HEK293 (cell line): ENCODE measurements around the gene DHDH.

ENCODE experiments used
- CTCF ChIA-PET: fragments of 350-600 bp; formaldehyde crosslinking; extraction: SDS; loops from one replicate; lab custom pipeline; 2021; ENCODE audit warnings: antibody characterized with exemption; lab: Yijun Ruan, JAX
- POLR2A ChIA-PET: fragments of 300-600 bp; formaldehyde crosslinking; extraction: SDS; loops from one replicate; lab custom pipeline; 2020; ENCODE audit warnings: antibody characterized with exemption, inconsistent platforms; lab: Yijun Ruan, JAX
- H3K27ac ChIP-seq: fragments of 200-500 bp; sonication (Bioruptor generic); 2 replicates; pipeline ENCODE4 v1.5.1; 2014; ENCODE audit warnings: low read depth, low read length, control low read depth, inconsistent platforms; ENCODE audit errors: extremely low read depth
- H3K36me3 ChIP-seq, 2 experiments: fragments of 200-500 bp in 1 of 2; sonication (Bioruptor generic) in 1 of 2; 1 replicate in 1 of 2; 2 replicates in 1 of 2; pipeline ENCODE4 v1.5.1; 2014 to 2017; ENCODE audit warnings: inconsistent platforms in 2 of 2, low read length in 2 of 2; ENCODE audit not compliant: control insufficient read depth in 2 of 2, insufficient read depth in 1 of 2
- H3K4me1 ChIP-seq: fragments of 200-500 bp; sonication (Bioruptor generic); 2 replicates; pipeline ENCODE4 v1.5.1; 2014; ENCODE audit warnings: mild to moderate bottlenecking, low read length, inconsistent platforms; ENCODE audit not compliant: control insufficient read depth, insufficient read depth
- H3K4me3 ChIP-seq: 2 replicates; pipeline ENCODE4 v1.5.1; 2011; ENCODE audit warnings: low read depth, mild to moderate bottlenecking, control low read depth, low read length, moderate library complexity
- H3K9me3 ChIP-seq: fragments of 200-500 bp; sonication (Bioruptor generic); 2 replicates; pipeline ENCODE4 v1.5.1; 2014; ENCODE audit warnings: low read depth, low read length, inconsistent platforms; ENCODE audit not compliant: control insufficient read depth, insufficient read depth
- HOXA7 ChIP-seq: sonication (generic); formaldehyde crosslinking; IDR thresholded peaks from 2 replicates; pipeline ENCODE4 v1.8.1; 2022; ENCODE audit warnings: missing genetic modification reagents, borderline replicate concordance
- HOXD13 ChIP-seq: sonication (generic); formaldehyde crosslinking; IDR thresholded peaks from 2 replicates; pipeline ENCODE4 v1.8.0; 2022; ENCODE audit warnings: missing genetic modification reagents, borderline replicate concordance
- KLF10 ChIP-seq: fragments of 450-650 bp; IDR thresholded peaks from 2 replicates; pipeline ENCODE4 v1.5.1; 2018; ENCODE audit warnings: missing biosample characterization, mild to moderate bottlenecking, missing genetic modification characterization
- PRDM4 ChIP-seq: fragments of 450-650 bp; formaldehyde crosslinking; IDR thresholded peaks from 2 replicates; pipeline ENCODE4 v1.5.1; 2017; ENCODE audit warnings: missing biosample characterization, missing genetic modification characterization
- ZNF221 ChIP-seq: fragments of 450-650 bp; formaldehyde crosslinking; IDR thresholded peaks from 2 replicates; pipeline ENCODE4 v1.5.1; 2017; ENCODE audit warnings: missing biosample characterization, missing genetic modification characterization, borderline replicate concordance
- ZNF248 ChIP-seq: fragments of 450-650 bp; formaldehyde crosslinking; IDR thresholded peaks from 2 replicates; pipeline ENCODE4 v1.5.1; 2017; ENCODE audit warnings: missing biosample characterization, missing genetic modification characterization
- ZNF266 ChIP-seq: fragments of 450-650 bp; formaldehyde crosslinking; IDR thresholded peaks from 2 replicates; pipeline ENCODE4 v1.5.1; 2016; ENCODE audit warnings: missing biosample characterization, missing genetic modification characterization, low read depth
- ZNF335 ChIP-seq: fragments of 450-650 bp; formaldehyde crosslinking; conservative IDR thresholded peaks from 2 replicates; pipeline ENCODE4 v1.5.1; 2016; ENCODE audit warnings: missing biosample characterization, missing genetic modification characterization
- ZNF366 ChIP-seq: fragments of 450-650 bp; formaldehyde crosslinking; conservative IDR thresholded peaks from 2 replicates; pipeline ENCODE4 v1.5.1; 2016; ENCODE audit warnings: missing biosample characterization, missing genetic modification characterization
- ZNF473 ChIP-seq: fragments of 450-650 bp; formaldehyde crosslinking; IDR thresholded peaks from 2 replicates; pipeline ENCODE4 v1.5.1; 2017; ENCODE audit warnings: missing biosample characterization, missing genetic modification characterization
- ZNF48 ChIP-seq: fragments of 450-650 bp; formaldehyde crosslinking; IDR thresholded peaks from 2 replicates; pipeline ENCODE4 v1.5.1; 2016; ENCODE audit warnings: missing biosample characterization, missing genetic modification characterization
- ZNF544 ChIP-seq: fragments of 450-650 bp; formaldehyde crosslinking; IDR thresholded peaks from 2 replicates; pipeline ENCODE4 v1.5.0; 2017; ENCODE audit warnings: missing biosample characterization, missing genetic modification characterization
- ZNF555 ChIP-seq: fragments of 450-650 bp; formaldehyde crosslinking; conservative IDR thresholded peaks from 2 replicates; pipeline ENCODE4 v1.5.1; 2017; ENCODE audit warnings: missing biosample characterization, mild to moderate bottlenecking, missing genetic modification characterization, inconsistent platforms
- ZNF585B ChIP-seq: fragments of 450-650 bp; formaldehyde crosslinking; IDR thresholded peaks from 2 replicates; pipeline ENCODE4 v1.5.1; 2016; ENCODE audit warnings: missing biosample characterization, missing genetic modification characterization
- ZNF645 ChIP-seq: fragments of 450-650 bp; formaldehyde crosslinking; IDR thresholded peaks from 2 replicates; pipeline ENCODE4; 2016; ENCODE audit warnings: missing biosample characterization, missing genetic modification characterization
- ZNF747 ChIP-seq: fragments of 450-650 bp; formaldehyde crosslinking; IDR thresholded peaks from 2 replicates; pipeline ENCODE4 v1.5.1; 2016; ENCODE audit warnings: missing biosample characterization, missing genetic modification characterization
- ZNF76 ChIP-seq: fragments of 450-650 bp; formaldehyde crosslinking; IDR thresholded peaks from 2 replicates; pipeline ENCODE4; 2016; ENCODE audit warnings: low read depth, missing biosample characterization, missing genetic modification characterization, borderline replicate concordance
- TF ChIP-seq, protein P1 (sequence below): fragments of 450-650 bp; formaldehyde crosslinking; IDR thresholded peaks from 2 replicates; pipeline ENCODE4 v1.5.1; 2016; ENCODE audit warnings: missing biosample characterization, missing genetic modification characterization
- TF ChIP-seq, protein P2 (sequence below): fragments of 450-650 bp; formaldehyde crosslinking; IDR thresholded peaks from 2 replicates; pipeline ENCODE4 v1.5.1; 2017; ENCODE audit warnings: missing biosample characterization, missing genetic modification characterization

The DHDH gene

DNA sequence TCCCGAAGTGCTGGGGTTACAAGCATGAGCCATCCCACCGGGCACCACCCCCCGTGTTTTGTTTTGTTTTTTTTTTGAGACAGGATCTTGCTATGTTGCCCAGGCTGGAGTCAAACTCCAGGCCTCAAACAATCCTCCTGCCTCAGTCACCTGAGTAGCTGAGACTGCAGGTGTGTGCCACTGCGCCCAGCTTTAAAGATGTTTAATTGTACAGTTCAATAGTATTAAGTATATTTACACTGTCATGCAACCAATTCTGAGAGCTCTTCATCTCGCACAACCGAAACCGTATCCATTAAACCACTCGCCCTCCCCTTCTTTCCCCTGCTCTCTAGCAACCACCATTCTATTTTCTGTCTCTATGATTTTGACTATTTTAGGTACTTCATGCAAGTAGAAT, 17.7 kb upstream of the DHDH start (continued):
- TF ChIP-seq PRDM4: no peak
- TF ChIP-seq ZNF266 (tag by site-specific recombination): no peak
- TF ChIP-seq HOXD13 (CRISPR knock-in tag): no peak
- TF ChIP-seq, protein P1, sequence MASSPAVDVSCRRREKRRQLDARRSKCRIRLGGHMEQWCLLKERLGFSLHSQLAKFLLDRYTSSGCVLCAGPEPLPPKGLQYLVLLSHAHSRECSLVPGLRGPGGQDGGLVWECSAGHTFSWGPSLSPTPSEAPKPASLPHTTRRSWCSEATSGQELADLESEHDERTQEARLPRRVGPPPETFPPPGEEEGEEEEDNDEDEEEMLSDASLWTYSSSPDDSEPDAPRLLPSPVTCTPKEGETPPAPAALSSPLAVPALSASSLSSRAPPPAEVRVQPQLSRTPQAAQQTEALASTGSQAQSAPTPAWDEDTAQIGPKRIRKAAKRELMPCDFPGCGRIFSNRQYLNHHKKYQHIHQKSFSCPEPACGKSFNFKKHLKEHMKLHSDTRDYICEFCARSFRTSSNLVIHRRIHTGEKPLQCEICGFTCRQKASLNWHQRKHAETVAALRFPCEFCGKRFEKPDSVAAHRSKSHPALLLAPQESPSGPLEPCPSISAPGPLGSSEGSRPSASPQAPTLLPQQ: no peak
- TF ChIP-seq, all 188 proteins: peak for 0

DNA sequence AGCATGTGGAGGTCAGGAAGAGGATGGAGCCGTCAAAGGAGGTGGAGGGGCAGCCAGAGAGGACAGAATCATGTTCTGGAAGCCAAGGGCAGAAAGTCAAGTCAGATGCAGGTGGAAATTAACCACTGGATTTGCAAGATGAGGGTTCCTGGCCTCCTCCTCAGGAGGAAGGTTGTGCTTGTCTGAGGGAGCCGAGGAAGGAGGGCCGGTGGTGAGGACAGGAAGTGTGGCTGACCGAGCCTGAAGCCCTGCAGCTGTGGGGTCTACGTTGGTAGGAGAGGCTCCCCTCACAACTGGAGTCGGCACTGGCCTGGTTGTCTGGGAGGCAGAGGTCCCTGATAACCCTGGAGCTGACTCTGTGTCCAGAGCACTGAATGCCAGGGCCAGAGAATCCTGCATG, 15.4 kb upstream of the DHDH start:
- POLR2A ChIA-PET: interaction anchor here (1.0 to 1.1 kb wide), 3 partner anchors 15 to 46 kb away, joined by 3 to 8 read pairs (median 3); partner anchors contain the start of gene PPP1R15A
- Histone ChIP-seq H3K4me1 (no peaks in the 10 kb centered on the region), H3K4me3 (no peak overlapping the region), H3K9me3 (no peaks in the 10 kb centered on the region), H3K27ac (no peak overlapping the region), H3K36me3 (peaks cover 35 to 60% of the 10 kb centered on the region in 2 experiments)
- no peak for TF ChIP-seq ZNF645 (tag by site-specific recombination)
- no peak for TF ChIP-seq ZNF366
- TF ChIP-seq ZNF555 (tag by site-specific recombination): no peak
- no peak for TF ChIP-seq ZNF473 (tag by site-specific recombination)
- TF ChIP-seq KLF10 (tag by site-specific recombination): no peak
- TF ChIP-seq ZNF585B (tag by site-specific recombination): no peak
- no peak for TF ChIP-seq ZNF747 (tag by site-specific recombination)
- no peak for TF ChIP-seq ZNF76 (tag by site-specific recombination)
- TF ChIP-seq, protein P2, sequence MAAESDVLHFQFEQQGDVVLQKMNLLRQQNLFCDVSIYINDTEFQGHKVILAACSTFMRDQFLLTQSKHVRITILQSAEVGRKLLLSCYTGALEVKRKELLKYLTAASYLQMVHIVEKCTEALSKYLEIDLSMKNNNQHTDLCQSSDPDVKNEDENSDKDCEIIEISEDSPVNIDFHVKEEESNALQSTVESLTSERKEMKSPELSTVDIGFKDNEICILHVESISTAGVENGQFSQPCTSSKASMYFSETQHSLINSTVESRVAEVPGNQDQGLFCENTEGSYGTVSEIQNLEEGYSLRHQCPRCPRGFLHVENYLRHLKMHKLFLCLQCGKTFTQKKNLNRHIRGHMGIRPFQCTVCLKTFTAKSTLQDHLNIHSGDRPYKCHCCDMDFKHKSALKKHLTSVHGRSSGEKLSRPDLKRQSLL: no peak
- CTCF ChIA-PET: interaction anchor here (0.7 to 0.9 kb wide), 2 partner anchors 14 to 242 kb away, joined by 3 read pairs; no protein-coding TSS in a partner anchor

GRCh38 chr19:48918801-48919247, 14.7 kb upstream of the DHDH start:
- Histone ChIP-seq H3K4me1 (no peaks in the 10 kb centered on the region), H3K9me3 (no peaks in the 10 kb centered on the region), H3K27ac (no peak overlapping the region), H3K4me3 (no peak overlapping the region), H3K36me3 (peaks cover 37 to 55% of the 10 kb centered on the region in 2 experiments; a peak in 2 of 3 replicates)
- POLR2A ChIA-PET: interaction anchor here (0.7 to 1.1 kb wide), 5 partner anchors 14 to 47 kb away, joined by 3 to 8 read pairs (median 4); partner anchors contain the start of genes DHDH and PPP1R15A
- peak; percentile 91 for TF ChIP-seq ZNF76 (tag by site-specific recombination)
- no peak for TF ChIP-seq ZNF544 (tag by site-specific recombination)
- TF ChIP-seq ZNF248 (tag by site-specific recombination): no peak
- peak; percentile 56 for TF ChIP-seq ZNF335 (tag by site-specific recombination)
- TF ChIP-seq HOXA7 (CRISPR knock-in tag): no peak
- TF ChIP-seq ZNF221 (tag by site-specific recombination): no peak
- TF ChIP-seq ZNF48: no peak
- CTCF ChIA-PET: interaction anchor here (0.9 kb wide), 2 partner anchors 14 to 75 kb away, joined by 3 to 4 read pairs; partner anchors contain the start of genes GYS1 and RUVBL2
